ENCODE measurements around the gene ACTR6.
"Not testable (repeated sequence)": the region's sequence is repeated elsewhere in the genome, so short reads cannot be mapped to it uniquely, and the experiment has no call there.

ACTR6 gene

DNA sequence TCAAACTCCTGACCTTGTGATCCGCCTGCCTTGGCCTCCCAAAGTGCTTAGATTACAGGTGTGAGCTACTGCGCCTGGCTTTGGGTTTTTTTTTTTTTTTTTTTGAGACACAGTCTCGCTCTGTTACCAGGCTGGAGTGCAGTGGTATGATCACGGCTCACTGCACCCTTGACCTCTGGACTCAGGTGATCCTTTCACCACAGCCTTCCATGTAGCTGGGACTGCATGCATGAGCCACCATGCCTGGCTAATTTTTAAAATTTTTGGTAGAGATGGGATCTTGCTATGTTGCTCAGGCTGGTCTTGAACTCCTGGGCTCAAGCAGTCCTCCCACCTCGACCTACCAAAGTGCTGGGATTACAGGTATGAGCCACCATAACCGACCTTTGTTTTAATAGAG lies 21.6 kb downstream of the ACTR6 start:
- not testable (repeated sequence) for FAIRE-seq

- no peak for FAIRE-seq
Measured at GRCh38 chr12:100225491-100225890, 24.9 kb downstream of the ACTR6 start.

GRCh38 chr12:100229036-100229635 lies 28.5 kb downstream of the ACTR6 start:
- no peak for FAIRE-seq

- no peak for FAIRE-seq
Measured at GRCh38 chr12:100229876-100230275, 29.3 kb downstream of the ACTR6 start.

- not testable (repeated sequence) for FAIRE-seq
Measured at GRCh38 chr12:100231873-100232272, 31.3 kb downstream of the ACTR6 start.

GRCh38 chr12:100234166-100234565 lies 33.6 kb downstream of the ACTR6 start:
- no peak for FAIRE-seq

GRCh38 chr12:100234591-100235304 lies 34.1 kb downstream of the ACTR6 start:
- peak; percentile 78 for FAIRE-seq

DNA sequence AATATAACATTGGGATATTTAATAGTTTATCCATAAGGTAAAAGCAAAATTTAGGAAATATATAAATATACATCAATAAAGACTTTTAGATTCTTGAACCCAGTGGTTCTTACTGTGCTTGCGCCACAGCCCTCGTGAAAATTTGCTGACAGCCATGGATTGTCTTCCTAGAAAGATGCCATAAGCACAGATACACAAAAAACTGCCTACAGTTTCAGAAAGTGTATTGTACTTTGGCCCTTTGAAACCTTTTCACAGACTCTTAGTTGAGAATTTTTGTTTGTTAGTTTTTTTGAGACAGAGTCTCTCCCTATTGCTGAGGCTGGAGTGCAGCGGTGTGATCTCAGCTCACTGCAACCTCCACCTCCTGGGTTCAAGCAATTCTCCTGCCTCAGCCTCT lies 38.2 kb downstream of the ACTR6 start:
- no peak for FAIRE-seq

DNA sequence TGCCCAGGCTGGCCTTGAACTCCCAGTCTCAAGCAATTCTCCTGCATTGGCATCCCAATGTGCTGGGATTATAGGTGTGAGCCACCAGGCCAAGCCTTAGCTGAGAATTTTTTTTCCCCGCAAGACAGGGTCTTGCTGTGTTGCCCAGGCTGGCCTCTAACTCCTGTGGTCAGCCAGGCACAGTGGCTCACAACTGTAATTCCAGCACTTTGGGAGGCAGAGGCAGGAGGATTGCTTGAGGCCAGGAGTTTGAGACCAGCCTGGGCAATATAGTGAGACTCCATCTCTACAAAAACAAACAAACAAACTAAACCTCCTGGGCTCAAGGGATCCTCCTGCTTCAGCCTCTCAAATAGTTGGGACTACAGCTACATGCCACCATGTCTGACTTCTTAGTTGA lies 39.0 kb downstream of the ACTR6 start:
- FAIRE-seq, result no peak

DNA sequence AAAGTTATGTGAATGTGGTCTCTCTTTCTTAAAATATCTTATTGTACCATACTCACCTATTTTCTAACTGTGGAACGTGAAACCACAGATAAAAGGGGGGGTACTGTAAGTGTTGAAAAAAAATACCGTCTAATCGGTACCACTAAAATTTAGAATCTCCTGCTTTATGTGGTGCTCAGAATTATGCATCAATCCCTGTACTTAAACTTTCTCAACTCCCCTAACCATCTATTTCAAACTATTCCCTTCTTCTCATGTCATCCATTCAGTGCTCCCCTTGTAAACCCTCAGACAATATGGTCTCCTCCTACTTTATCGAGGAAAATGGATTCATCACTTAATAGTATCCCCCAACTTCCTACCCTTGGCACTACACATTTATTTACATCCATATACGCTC lies 42.5 kb downstream of the ACTR6 start:
- FAIRE-seq, result no peak

GRCh38 chr12:100247765-100248164 lies 47.1 kb downstream of the ACTR6 start:
- no peak for FAIRE-seq

- no peak for FAIRE-seq
Measured at GRCh38 chr12:100248886-100249285, 48.3 kb downstream of the ACTR6 start.

- FAIRE-seq, result no peak
Measured at GRCh38 chr12:100249941-100250340, 49.3 kb downstream of the ACTR6 start.

DNA sequence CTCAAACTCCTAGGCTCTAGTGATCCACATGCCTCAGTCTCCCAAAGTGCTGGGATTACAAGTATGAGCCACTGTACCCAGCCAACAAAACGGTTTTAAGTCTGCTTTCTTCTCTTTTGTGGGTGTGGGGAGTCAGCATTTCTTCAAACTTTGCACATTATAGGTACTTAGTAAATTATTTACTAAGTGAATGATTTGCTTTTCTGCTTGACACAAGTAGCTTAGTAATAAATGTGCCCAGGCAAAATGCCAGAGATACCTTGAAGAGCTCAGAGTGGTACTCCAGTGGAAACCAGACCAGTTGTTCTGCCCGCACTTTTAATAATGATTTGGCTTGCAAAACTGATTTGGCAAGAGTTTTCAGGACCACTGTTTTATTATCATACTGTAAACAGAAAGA lies 51.3 kb downstream of the ACTR6 start:
- FAIRE-seq, result no peak

GRCh38 chr12:100253437-100253836 lies 52.8 kb downstream of the ACTR6 start:
- no peak for FAIRE-seq

GRCh38 chr12:100254876-100255275 lies 54.3 kb downstream of the ACTR6 start:
- FAIRE-seq, result no peak

DNA sequence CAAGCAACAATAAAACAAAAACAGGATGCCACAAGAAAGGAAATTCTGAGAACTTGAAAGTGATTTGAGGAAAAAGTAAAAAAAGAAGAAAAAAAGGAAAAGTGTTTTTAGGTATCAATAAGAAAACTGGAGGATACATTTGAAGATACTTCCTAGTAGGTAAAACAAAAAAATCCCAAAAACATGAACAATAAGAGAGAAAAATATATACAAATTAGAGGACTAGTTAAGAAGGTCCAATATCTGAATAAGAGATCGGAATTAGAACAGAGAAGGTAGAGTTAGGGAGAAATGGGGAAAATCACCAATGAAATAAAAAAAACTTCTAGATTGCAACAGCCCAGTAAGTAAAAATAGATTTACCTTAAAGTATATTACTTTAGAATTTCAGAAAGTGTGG lies 57.5 kb downstream of the ACTR6 start:
- FAIRE-seq, result no peak

DNA sequence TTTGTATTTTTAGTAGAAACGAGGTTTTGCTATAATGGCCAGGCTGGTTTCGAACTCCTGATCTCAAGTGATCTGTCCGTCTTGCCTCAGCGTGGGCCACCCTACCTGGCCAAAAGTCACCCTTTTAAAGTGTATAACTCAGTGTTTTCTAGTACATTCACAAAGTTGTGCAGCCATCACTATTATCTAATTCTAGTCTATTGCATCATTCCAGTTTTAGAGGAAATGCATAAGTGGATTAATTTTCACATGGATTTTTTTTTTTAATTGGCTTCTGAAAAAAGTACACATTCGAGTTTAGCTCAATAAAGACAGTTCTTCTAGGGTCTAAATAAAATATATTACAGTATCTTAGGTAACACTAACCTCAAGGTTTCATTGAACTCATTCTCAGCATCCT lies 62.5 kb downstream of the ACTR6 start:
- FAIRE-seq, result no peak

- FAIRE-seq, result not testable (repeated sequence)
Measured at GRCh38 chr12:100265107-100265506, 64.5 kb downstream of the ACTR6 start.

- FAIRE-seq, result no peak
Measured at GRCh38 chr12:100265732-100266584, 65.3 kb downstream of the ACTR6 start.

DNA sequence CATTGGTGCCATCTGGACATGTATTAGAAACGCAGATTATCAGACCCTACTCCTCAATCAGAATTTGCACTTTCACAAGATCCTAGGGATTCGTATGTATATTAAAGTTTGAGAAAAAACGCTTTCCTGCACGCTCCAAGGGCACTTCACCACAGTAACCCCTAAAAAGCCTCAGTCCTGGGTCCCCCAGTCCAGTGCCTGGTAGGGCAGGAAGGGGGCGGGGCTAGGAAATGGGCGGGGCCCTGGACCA lies 65.9 kb downstream of the ACTR6 start:
- FAIRE-seq, result no peak

- FAIRE-seq, result no peak
Measured at GRCh38 chr12:100266835-100267602, 66.4 kb downstream of the ACTR6 start, which contains the start of the genes DEPDC4 and SCYL2. TSS of gene DEPDC4 (minus strand) at chr12:100267079. CDS start at chr12:100267076, 3 bp downstream. TSS of gene SCYL2 (plus strand) at chr12:100267177. CDS start at chr12:100282971, 15,794 bp downstream.

GRCh38 chr12:100267603-100268281 lies 67.1 kb downstream of the ACTR6 start:
- FAIRE-seq, result no peak
